C4-2B (cell line): ENCODE results near the gene DRC3.

Experiments
- H3K27ac ChIP-seq: fragments of 450-650 bp; 2 replicates; pipeline ENCODE4 v1.5.1; 2017
- ZFX ChIP-seq: fragments of 450-650 bp; IDR thresholded peaks from 2 replicates; pipeline ENCODE4 v1.6.1; 2017
- TF ChIP-seq, protein P1 (sequence below): fragments of 450-650 bp; conservative IDR thresholded peaks from 2 replicates; pipeline ENCODE4 v1.5.1; 2017; ENCODE audit warnings: mild to moderate bottlenecking

The DRC3 gene

DNA sequence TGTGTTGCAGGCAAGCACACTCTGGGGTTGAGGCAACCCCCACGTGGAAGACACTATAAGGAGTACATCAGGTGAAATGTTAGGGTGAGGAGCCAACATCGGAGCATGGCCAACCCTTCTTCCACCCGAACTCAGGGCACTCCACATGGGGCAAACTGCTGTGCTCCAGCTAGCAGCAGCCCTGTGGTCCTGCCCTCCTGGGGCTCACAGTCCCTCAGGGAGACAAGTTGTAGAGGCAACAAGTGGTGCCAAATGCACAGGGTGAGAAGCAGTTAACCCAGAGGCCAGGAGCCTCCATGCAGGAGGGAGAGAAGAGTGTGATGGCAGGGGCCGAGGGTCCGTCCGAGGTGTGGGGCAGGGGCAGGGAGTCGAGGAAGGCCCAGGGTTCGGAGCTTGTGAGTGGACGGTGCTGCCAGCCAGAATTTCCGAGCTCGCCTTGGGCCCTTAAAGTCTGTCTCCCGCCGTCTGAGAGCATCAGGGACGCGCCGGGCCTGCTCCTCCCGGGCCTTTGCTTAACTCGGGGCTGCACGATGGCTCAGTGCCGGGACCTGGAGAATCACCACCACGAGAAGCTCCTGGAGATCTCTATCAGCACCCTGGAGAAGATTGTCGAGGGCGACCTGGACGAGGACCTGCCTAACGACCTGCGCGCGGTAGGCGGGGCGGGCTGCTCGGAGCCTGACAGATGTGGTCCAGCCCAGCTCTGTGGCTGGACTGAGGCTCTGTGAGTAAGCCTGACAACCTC, 34.0 kb downstream of the DRC3 start:
- no peak overlapping the region for H3K27ac ChIP-seq
- TF ChIP-seq ZFX = no peak
- TF ChIP-seq, protein P1, sequence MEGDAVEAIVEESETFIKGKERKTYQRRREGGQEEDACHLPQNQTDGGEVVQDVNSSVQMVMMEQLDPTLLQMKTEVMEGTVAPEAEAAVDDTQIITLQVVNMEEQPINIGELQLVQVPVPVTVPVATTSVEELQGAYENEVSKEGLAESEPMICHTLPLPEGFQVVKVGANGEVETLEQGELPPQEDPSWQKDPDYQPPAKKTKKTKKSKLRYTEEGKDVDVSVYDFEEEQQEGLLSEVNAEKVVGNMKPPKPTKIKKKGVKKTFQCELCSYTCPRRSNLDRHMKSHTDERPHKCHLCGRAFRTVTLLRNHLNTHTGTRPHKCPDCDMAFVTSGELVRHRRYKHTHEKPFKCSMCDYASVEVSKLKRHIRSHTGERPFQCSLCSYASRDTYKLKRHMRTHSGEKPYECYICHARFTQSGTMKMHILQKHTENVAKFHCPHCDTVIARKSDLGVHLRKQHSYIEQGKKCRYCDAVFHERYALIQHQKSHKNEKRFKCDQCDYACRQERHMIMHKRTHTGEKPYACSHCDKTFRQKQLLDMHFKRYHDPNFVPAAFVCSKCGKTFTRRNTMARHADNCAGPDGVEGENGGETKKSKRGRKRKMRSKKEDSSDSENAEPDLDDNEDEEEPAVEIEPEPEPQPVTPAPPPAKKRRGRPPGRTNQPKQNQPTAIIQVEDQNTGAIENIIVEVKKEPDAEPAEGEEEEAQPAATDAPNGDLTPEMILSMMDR = no peak

DNA sequence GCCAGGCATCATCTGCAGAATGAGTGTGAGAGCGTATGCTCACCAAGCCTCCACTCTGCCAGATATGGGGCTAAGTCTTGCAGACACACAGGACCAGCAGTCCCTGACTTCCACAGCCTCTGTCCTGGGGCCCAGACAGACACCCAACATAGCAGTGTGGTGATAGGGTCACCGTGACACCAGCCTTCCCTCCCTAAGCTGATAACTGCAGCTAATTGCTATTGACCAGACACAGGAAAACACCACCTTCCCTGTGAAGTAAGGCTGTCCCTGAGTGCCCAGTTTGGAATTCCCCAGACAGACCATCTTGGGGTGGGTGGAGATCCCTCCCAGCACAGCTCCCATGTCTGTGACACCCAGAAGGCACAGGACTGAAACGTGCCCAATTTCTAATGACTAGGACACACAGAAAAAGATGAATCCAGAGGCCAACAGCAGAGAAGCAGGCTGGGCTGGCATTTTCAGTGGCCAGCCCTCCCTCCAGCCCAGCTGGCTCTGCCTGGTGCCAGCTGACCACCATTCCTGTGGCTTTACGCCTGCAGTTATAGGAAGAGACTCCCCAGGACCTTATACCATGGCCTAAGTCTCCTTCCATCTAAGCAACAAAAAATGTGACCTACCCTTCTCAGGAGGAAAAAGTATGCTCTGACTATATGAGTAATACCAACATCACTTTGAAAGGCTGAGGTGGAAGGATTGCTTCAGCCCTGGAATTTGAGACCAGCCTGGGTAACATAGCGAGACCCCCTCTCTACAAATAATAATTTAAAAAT, 36.0 kb downstream of the DRC3 start:
- TF ChIP-seq ZFX = no peak
- TF ChIP-seq, protein P1 = no peak
- H3K27ac ChIP-seq = no peak overlapping the region

DNA sequence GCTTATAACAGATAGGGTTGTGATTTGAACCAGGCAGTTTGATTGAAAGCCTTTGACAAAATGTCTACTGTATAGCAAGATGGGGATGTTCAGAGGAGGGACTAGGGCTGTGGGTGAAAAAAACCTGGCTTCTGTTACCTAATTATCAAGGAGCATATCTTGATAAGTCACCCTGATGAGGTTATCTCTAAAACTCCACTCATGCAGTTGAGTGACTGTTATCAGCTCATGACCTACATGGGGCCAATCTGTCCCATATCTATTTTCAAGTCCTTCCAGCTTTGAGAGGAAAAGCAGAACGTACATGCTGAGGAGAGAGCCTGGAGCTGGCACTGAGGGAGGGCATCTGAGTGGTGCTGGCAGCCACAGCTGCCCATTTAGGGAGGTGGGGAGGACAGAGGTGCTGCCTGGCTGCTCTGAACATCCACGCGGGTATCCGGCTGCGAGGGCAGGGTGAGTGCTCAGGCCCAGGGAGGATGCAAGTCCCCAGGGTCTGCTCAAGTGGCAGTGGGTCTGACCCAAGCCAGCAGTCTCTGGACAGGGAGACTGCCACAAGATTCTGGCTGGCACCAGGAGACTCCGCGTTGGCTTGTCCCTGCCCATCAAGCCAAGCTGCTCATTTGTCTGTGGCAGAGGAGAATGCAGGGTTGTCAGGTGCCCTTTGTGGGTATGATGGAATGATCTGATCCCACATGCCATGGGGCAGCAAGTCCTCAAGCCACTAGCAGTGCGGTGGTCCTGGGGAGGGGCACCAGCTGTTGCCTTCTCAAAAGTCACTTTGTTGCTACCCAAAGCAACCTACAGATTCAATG, 37.2 kb downstream of the DRC3 start:
- H3K27ac ChIP-seq = no peak overlapping the region
- TF ChIP-seq, protein P1 = no peak
- no peak for TF ChIP-seq ZFX

DNA sequence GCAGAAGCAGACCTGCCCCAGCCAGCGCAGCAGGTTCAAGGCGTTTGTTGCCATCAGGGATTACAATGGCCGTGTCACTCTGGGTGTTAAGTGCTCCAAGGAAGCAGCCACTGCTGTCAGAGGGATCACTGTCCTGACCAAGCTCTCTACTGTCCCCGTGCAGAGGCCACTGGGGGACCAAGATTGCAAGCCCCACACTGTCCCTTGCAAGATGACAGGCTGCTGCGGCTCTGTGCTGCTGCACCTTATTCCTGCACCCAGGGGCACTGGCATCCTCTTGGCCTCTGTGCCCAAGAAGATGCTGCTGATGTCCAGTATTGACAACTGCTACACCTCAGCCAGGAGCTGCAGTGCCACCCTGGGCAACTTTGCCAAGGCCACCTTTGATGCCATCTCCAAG, 38.6 kb downstream of the DRC3 start:
- TF ChIP-seq, protein P1 = no peak
- TF ChIP-seq ZFX = no peak

DNA sequence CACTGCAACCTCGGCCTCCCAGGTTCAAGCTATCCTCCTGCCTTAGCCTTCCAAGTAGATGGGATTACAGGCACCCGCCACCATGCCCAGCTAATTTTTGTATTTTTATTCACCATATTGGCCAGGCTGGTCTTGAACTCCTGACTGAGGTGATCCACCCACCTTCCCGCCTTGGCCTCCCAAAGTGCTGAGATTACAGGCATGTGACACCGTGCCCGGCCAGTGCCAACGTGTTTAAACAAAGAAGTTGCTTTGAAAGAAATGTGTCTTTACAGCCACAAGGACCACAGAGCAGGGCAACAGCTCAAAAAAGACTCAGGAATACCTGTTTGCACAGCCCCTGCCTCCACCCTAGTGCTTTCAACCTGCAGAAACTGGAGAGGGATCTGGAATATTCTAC, 41.3 kb downstream of the DRC3 start:
- TF ChIP-seq ZFX = no peak
- TF ChIP-seq, protein P1 = no peak
- H3K27ac ChIP-seq = no peak overlapping the region

More for the DNA sequence above, 38.6 kb downstream of the DRC3 start:
- no peak overlapping the region for H3K27ac ChIP-seq

DNA sequence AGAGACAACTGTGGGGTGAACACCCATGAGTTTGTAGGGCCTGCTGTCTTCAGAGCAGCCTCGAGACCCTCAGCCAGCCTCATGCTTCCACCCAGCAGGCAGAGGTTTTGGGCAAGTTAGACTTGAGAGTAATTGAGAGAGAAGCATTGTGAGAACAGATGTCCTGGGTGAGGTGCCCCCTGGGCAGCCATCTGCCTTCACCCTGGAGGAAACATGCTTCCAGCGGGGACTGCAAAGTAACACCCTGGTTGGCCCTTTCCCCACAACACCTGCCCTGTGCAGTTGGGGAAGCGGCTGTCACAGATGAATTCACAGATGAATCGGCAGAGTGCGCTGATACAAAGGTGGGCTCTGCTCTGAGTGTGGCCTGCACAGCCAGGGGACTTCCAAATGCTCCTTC, 42.9 kb downstream of the DRC3 start:
- no peak for TF ChIP-seq ZFX
- TF ChIP-seq, protein P1 = no peak
- no peak overlapping the region for H3K27ac ChIP-seq
